Skin of body (tissue), 3 donors: ENCODE measurements around the gene ING4. TPM values are rescaled to one million over a fixed set of nuclear protein-coding genes. Genes with fewer than 3 reads are reported as not detected.

Experiments
- DNase-seq: peaks from one replicate; lab custom pipeline; 2025; lab: John Stamatoyannopoulos, UW
- small RNA-seq: library from RNA; depleted of rRNA; stranded (forward); fragments of <200 nt; gene quantifications from one replicate; pipeline ENCODE3, GENCODE V24; 2014; ENCODE audit warnings: low replicate concordance
- total RNA-seq: library from RNA; depleted of rRNA; stranded (reverse); fragments of >200 nt; gene quantifications from one replicate; pipeline ENCODE4 v1.2.3, GENCODE V29; 2014

ING4 gene
- total RNA-seq, 1 donor from 2014 or later, result 45.6 TPM

DNA sequence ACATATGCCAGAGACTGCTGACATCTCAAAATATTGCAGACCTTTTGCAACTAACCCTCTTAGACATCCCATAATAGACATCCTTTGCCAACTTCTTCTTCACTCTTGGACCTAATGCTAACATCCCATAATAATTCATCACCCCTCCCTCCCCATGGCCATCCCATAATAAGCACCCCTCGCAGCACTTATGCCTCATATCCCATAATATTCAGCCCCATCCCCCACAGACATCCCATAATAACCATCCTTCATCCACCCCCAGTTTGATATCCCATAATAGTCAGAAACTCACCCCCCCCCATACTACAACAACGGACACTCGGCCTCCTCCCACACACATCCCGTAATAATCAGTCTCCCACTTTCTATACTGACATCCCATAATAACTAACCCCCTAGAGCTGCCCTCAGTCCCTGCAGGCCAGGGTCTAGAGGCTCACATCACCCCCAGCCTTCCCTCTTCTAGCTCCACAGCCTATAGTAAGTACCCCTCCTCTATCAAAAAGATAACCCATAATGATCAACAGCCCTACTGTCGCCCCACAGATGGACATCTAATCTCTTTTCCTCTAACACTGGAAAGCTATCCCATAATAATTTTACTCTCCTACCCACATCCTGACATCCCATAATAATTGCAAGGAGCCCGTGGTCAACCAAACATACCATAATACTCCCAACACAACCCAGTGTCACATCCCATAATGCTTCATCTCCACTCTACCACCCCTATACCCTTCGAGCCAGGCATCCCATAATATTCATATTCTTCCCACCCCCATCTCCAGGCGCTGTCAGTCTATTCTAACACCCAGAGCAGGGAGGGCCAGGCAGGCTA is 54.9 kb downstream of the ING4 start:
- no peak for DNase-seq

DNA sequence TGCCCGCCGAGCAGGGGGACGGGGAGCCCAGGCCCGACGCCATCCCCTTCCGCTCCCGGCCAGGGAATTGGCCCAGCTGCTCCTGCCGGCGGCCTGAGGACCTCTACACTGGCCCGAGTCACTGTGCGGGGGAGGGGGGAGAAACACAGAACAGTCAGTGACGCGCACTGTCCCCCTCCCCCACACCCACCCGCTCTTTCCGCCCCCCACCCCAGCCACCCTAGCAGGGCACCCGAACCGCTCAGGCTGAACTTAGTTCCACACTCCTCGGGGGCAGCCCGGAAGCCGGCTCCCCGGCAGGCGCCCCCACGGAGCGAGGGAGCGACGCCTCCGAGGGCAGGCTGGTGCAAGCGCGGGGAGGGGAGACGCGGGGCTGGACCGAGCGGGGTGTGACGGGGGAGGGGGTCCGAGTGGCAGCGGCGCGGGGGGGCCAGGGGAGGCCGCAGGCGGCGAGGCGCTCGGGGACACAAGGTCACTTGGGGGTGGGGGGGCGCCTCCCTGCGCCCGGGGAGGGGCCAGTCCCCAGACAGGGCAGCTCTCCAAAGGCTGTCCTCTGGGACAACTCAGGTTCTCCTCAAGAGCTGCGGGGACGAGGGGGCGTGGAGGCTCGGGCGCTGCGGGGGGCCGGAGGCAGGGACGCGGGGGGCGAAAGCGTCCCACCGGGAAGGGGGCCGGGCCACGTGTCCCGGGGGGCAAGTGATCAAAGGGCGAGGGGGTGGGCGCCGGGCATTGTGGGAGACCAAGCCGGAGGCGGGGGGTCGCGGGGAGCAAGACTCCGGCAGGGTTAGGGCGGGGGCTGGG is 56.4 kb downstream of the ING4 start:
- DNase-seq, result no peak

DNA sequence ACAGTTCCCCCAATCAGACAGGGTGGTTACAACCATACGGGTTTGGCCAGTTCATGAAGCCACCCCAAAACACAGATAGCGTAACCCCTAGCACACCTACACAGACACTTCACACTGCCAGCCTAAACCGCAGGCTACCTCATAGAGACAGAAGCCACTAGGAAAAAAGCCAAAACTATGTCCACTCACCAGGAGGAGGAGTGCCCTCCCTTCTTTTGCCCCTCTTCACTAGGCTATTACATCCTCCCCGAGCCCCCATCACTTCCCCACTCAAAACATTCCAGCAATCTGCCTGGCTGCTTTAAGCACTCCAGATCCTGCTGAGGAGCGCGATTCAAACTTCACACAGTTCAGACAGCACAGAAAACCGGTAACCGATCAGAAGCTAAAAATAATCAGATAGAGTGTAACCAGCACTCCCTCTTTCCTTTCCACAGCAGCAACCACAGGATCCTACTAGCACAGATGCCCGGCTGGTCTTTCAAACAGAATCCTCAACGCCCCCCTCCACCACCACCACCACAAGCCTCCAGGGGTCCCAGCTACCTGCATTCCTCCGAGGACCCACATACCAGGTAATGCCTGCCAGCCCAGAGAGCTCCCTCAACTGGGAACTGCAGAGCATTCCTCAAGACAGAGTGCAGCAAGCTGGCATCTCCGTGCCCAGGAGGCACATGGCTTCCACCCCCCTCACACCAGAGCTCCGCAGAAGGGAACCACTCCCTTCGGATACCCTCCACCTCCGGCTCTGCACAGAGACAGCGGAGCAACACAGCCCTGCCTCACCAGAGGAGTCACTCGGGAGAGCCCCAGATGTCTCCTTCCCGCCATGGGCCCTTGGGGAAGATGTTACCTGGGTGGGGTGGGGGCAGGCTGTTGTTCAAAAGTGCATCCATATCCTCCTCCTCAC is 57.2 kb downstream of the ING4 start:
- no peak for DNase-seq

DNA sequence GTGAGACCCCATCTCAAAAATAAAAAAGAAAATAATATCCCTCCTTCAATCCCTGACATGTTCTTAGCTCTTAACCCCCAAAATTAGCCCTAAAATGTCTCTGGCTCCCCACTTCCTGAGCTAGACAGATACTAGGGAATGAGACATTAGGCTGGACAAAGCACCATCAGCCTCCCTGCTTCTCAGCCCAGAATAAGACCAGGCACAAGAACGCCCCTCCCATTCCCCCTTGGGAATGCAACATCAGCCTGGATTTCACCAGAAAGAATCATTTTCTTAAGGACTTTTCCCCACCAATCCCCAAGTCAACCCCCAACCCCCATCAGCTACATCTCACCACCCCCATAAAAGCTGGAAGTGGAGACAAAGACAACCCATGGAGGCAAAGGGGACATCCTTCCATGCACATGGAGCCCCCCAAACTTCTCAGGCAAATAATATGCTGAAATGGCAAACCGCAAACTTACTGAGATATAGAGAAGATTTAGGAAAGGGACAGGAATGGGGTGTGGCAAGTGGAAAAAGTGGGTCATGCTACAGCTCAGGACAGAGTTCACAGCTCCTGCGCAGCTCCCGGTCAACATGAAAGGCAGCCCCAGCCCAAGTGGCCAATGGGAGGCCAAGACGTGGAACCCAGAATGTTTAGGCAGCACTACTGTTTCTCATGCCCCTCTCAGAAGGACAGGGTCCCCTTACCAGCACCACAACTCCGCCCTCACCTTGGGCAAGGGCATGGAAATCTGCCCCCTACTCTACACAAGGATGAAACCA is 58.5 kb downstream of the ING4 start:
- DNase-seq, result no peak

DNA sequence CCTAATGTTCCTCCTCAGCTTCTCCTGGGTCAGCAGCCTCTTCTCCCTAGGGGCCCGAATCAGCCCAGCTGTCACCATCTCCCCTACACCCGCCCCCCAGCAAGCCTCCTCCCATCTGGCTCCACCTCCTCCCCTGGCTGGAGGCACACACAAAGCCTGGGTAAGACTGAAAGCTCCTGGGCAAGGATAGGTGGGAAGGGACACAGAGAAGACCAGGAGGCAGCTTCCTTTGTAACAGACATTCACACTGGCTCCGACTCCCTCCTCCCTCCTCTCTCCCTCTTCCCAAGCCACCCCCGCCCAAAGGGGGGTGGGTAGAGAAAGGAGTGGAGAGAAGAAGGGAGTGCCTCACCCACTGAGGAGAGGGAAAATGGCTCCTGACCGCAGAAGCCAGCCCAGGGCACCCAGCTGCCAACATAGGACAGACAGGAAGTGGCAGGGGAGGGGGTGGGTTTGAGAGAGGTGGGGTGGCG is 59.8 kb downstream of the ING4 start:
- DNase-seq, result no peak

DNA sequence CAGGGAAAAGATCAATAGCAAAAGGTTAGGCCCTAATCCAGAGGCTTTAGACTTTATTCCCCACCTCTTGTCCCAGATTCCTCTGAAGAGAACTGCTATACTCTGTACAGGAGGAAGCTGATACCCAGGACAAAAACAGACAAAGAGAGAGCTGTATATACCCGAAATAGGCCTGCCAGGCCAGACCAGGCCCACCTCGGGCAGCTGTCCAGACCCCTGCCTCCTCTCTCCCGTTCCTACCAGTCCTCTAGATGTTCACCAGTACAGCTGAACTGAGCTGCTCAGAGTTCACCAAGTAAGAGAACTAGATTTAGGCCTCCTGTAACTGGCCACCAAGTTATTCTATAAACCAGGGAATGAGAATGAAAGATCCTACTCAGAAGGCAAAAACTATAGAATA is 60.4 kb downstream of the ING4 start:
- no peak for DNase-seq

Small RNA genes within 50 kb of the gene (small RNA-seq; reads per million reads assigned to genes)
- gene RNU6-781P, result not detected

Other genes with a start within 250 kb of the ING4 start
- 0.20 TPM for gene CD27, start 218.2 kb downstream of the ING4 start, total RNA-seq
- gene TAPBPL, start 211.1 kb downstream of the ING4 start, total RNA-seq, result 8.3 TPM
- 7.0 TPM for gene VAMP1, start 192.4 kb downstream of the ING4 start, total RNA-seq
- gene MRPL51, start 169.9 kb downstream of the ING4 start, total RNA-seq, result 59.9 TPM
- gene NCAPD2, start 169.0 kb downstream of the ING4 start, total RNA-seq, result 29.6 TPM
- gene GAPDH, start 128.6 kb downstream of the ING4 start, total RNA-seq, result 1,424 TPM
- gene IFFO1, start 107.1 kb downstream of the ING4 start, total RNA-seq, result 8.5 TPM
- 11.5 TPM for gene NOP2, start 94.8 kb downstream of the ING4 start, total RNA-seq
- 161 TPM for gene CHD4, start 55.7 kb downstream of the ING4 start, total RNA-seq
- 1.7 TPM for gene LPAR5, start 27.2 kb downstream of the ING4 start, total RNA-seq
- gene ACRBP, start 15.7 kb downstream of the ING4 start, total RNA-seq, result 0.99 TPM
- 17.4 TPM for gene ZNF384, start 26.3 kb upstream of the ING4 start, total RNA-seq
- 0.10 TPM for gene PIANP, start 37.7 kb upstream of the ING4 start, total RNA-seq
- gene COPS7A, start 60.9 kb upstream of the ING4 start, total RNA-seq, result 24.4 TPM
- gene MLF2, start 90.0 kb upstream of the ING4 start, total RNA-seq, result 76.3 TPM
- 49.1 TPM for gene PTMS, start 103.2 kb upstream of the ING4 start, total RNA-seq
- 0.49 TPM for gene LAG3, start 109.4 kb upstream of the ING4 start, total RNA-seq
- 9.7 TPM for gene CD4, start 126.4 kb upstream of the ING4 start, total RNA-seq
- gene GPR162, start 158.7 kb upstream of the ING4 start, total RNA-seq, result 4.9 TPM
- gene P3H3, start 165.3 kb upstream of the ING4 start, total RNA-seq, result 28.4 TPM
- 2.2 TPM for gene GNB3, start 177.8 kb upstream of the ING4 start, total RNA-seq
- gene CDCA3, start 188.2 kb upstream of the ING4 start, total RNA-seq, result 8.1 TPM
- gene USP5, start 189.0 kb upstream of the ING4 start, total RNA-seq, result 35.7 TPM
- gene TPI1, start 204.4 kb upstream of the ING4 start, total RNA-seq, result 316 TPM
- gene SPSB2, start 210.2 kb upstream of the ING4 start, total RNA-seq, result 3.1 TPM
- 4.3 TPM for gene LRRC23, start 241.7 kb upstream of the ING4 start, total RNA-seq